Left lung (tissue), 10 donors: Measurements from ENCODE around the gene LRRC14B. TPM values are rescaled to one million over a fixed set of nuclear protein-coding genes. Genes with fewer than 3 reads are reported as not detected.

ENCODE experiments used
- ATAC-seq: fragments of 200-7000 bp; cut with Tn5 transposase; one replicate; pipeline ENCODE4 v1.9.1; 2020; ENCODE audit warnings: moderate library complexity
- DNase-seq, 4 donors: peaks; one replicate each; pipeline ENCODE4 v3.0.0-alpha.2; 2013 to 2020
- H3K27ac ChIP-seq, 2 donors: fragments of 200-600 bp; sonication (generic) in 1 of 2; one replicate each; pipeline versions ENCODE4 v1.5.0 to v1.8.0; 2020 to 2021
- H3K27me3 ChIP-seq, 2 donors: fragments of 200-600 bp; sonication (generic) in 1 of 2; one replicate each; pipeline versions ENCODE4 v1.5.0 to v1.8.0; 2020 to 2021
- H3K36me3 ChIP-seq, 2 donors: fragments of 200-600 bp; sonication (generic) in 1 of 2; one replicate each; pipeline versions ENCODE4 v1.5.0 to v1.8.0; 2020 to 2021
- H3K4me1 ChIP-seq, 2 donors: fragments of 200-600 bp; one replicate each; pipeline ENCODE4 v1.8.0; 2021
- H3K4me3 ChIP-seq, 2 donors: fragments of 200-600 bp; sonication (generic) in 1 of 2; one replicate each; pipeline versions ENCODE4 v1.5.0 to v1.8.0; 2020 to 2021; ENCODE audit warnings: mild to moderate bottlenecking in 1 of 2
- H3K9me3 ChIP-seq, 2 donors: fragments of 200-600 bp; sonication (generic) in 1 of 2; one replicate each; pipeline versions ENCODE4 v1.5.0 to v1.8.0; 2020 to 2021
- intact Hi-C, 2 donors: fragments of 100-400 bp; cut with DNase I; formaldehyde crosslinking; loops; one replicate each; pipeline versions ENCODE4 v1.11.2 to v1.14.2; 2022
- polyA plus RNA-seq, 6 donors: library from polyadenylated mRNA; unstranded; fragments of 120-200 nt; gene quantifications; one replicate each; pipeline ENCODE4 v1.2.1, GENCODE V29; 2013; ENCODE audit not compliant: insufficient read length in 6 of 6
- total RNA-seq, 2 donors: library from RNA; stranded (reverse); fragmentation: NEBNext Ultra II Directional; extraction: Animal tissue kit (Norgen Biotek cat#: 25700); gene quantifications; one replicate each; pipeline ENCODE4 v1.2.1, GENCODE V29; 2021
- TF ChIP-seq, protein P1 (sequence below), 2 donors: fragments of 200-600 bp; sonication (generic) in 1 of 2; IDR thresholded peaks; one replicate each; pipeline versions ENCODE4 v1.5.0 to v1.8.0; 2021; ENCODE audit warnings: antibody characterized with exemption in 2 of 2
- donor health status: DM: no; HTN: yes; CAD: no.
- donor health status: DM: no; HTN: no; CAD: no.

The LRRC14B gene
- total and polyA plus RNA-seq, 8 donors = 0.08 to 0.14 (median 0.11) TPM; not detected in 3

GRCh38 chr5:181160-181559, 10.1 kb upstream of the LRRC14B start:
- TF ChIP-seq, protein P1, sequence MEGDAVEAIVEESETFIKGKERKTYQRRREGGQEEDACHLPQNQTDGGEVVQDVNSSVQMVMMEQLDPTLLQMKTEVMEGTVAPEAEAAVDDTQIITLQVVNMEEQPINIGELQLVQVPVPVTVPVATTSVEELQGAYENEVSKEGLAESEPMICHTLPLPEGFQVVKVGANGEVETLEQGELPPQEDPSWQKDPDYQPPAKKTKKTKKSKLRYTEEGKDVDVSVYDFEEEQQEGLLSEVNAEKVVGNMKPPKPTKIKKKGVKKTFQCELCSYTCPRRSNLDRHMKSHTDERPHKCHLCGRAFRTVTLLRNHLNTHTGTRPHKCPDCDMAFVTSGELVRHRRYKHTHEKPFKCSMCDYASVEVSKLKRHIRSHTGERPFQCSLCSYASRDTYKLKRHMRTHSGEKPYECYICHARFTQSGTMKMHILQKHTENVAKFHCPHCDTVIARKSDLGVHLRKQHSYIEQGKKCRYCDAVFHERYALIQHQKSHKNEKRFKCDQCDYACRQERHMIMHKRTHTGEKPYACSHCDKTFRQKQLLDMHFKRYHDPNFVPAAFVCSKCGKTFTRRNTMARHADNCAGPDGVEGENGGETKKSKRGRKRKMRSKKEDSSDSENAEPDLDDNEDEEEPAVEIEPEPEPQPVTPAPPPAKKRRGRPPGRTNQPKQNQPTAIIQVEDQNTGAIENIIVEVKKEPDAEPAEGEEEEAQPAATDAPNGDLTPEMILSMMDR (IDR thresholded peaks at IDR 0.05) = no peak
- DNase-seq (peak in 1 of 4 donors; percentile 24), ATAC-seq (no peak)
- Histone ChIP-seq H3K36me3 (no peaks in the 10 kb centered on the region), H3K4me1 (no peaks in the 10 kb centered on the region), H3K4me3 (no peak overlapping the region), H3K9me3 (no peaks in the 10 kb centered on the region), H3K27ac (no peak overlapping the region), H3K27me3 (no peaks in the 10 kb centered on the region)
- intact Hi-C loops = no loop called here

DNA sequence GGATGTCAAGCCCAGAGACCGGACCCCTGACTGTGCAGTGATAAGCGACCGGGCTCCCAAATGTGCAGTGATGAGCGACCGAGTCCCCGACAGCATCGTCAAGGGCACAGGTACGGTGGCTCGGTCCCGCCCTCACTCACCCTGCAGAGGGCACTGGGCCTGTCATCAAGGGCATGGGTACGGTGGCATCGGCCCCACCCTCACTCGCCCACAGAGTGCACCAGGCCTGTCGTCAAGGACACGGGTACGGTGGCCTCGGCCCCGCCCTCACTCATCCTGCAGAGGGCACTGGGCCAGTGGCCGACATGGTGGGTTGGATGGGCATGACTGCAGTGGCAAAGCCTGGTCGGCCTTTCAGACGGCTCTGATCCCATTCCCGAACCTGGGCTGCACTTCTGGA, 9.7 kb upstream of the LRRC14B start:
- Histone ChIP-seq H3K27me3 (no peaks in the 10 kb centered on the region), H3K9me3 (no peaks in the 10 kb centered on the region), H3K36me3 (no peaks in the 10 kb centered on the region), H3K4me1 (no peaks in the 10 kb centered on the region), H3K27ac (no peak overlapping the region), H3K4me3 (no peak overlapping the region)
- peak in 1 of 4 donors; percentile 72 for DNase-seq
- no peak for ATAC-seq
- intact Hi-C loops = no loop called here
- TF ChIP-seq, protein P1 (IDR thresholded peaks at IDR 0.05) = no peak

DNA sequence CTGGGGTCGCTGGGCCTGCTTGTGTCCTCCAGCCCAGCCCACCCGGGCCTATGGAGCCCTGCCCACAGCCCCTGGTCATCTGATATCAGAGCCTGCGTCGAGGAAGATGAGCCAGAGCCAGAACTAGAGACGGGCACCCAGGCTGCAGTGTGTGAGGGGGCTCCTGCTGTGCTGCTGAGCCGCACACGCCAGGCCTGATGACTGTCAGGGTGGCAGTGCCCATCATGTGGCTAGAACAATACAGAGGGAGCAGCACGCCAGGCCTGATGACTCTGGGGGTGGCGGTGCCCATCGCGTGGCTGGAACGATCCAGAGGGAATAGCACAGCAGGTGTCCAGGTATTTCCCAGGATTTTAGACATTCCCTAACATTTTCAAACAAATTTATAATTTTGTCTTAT, 9.2 kb upstream of the LRRC14B start:
- no peaks in the 10 kb centered on the region for H3K36me3 ChIP-seq
- intact Hi-C loops = no loop called here
- no peaks in the 10 kb centered on the region for H3K4me1 ChIP-seq
- no peak for ATAC-seq
- TF ChIP-seq, protein P1 (IDR thresholded peaks at IDR 0.05) = no peak
- H3K27ac ChIP-seq = no peak overlapping the region
- H3K9me3 ChIP-seq = no peaks in the 10 kb centered on the region
- no peak overlapping the region for H3K4me3 ChIP-seq
- no peaks in the 10 kb centered on the region for H3K27me3 ChIP-seq
- peak in 1 of 4 donors; percentile 45 for DNase-seq

GRCh38 chr5:184471-184870, 6.8 kb upstream of the LRRC14B start:
- Histone ChIP-seq H3K4me3 (no peak overlapping the region), H3K27me3 (peaks cover 0 to 14% of the 10 kb centered on the region in 2 donors), H3K27ac (no peak overlapping the region), H3K4me1 (peaks cover 4 to 6% of the 10 kb centered on the region in 2 donors), H3K36me3 (no peaks in the 10 kb centered on the region), H3K9me3 (no peaks in the 10 kb centered on the region)
- ATAC-seq (no peak), DNase-seq (no peak)
- intact Hi-C loops = no loop called here
- TF ChIP-seq, protein P1 (IDR thresholded peaks at IDR 0.05) = no peak

DNA sequence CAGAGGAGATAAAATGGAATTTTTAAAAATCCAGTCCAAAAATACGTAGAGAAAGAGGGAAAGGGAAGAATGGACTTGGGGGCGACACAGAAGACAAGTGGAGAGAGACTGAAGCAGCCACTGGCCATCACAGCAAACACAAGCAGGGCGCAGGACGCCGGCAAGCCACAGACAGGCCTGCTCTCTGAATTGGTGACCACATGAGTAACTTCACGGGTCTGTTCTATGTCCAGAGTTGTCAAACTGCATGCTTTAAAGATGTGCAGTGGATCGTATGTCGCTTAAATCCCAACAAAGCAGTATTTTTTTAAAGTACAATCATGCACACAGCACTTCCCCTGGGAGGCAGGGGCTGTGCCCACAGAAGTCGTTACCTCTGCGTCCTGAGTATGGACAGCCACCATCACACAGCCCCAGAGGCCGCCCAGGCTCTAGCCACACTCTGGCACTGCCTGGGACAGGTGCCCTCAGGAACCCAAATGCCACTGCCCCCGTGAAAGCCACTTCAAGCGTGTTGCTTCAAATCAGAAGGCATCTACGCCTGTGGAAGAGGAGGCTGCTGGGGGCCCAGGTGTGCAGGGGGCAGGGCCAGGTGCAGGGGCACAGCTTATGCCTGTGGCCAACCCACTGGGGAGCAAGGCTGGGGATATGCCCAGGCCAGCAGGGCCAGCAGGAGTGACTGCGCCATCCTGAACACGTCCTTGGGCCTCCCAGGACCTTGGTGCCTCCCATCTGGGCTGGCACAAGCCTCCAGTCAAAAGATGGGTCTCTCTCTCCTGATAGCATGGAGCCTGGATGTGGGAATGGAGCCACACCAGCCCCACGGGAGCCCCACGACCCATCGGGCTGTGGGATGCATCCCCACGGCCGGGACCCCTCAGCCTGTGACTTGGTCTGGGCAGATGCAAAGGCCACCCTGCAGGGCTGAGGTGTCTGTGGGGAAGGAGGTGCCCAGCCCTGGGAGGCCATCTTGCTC, 5.9 kb upstream of the LRRC14B start:
- no peaks in the 10 kb centered on the region for H3K36me3 ChIP-seq
- no peaks in the 10 kb centered on the region for H3K9me3 ChIP-seq
- DNase-seq = peak in 1 of 4 donors; percentile 70
- H3K27ac ChIP-seq = no peak overlapping the region
- intact Hi-C loops = no loop called here
- peaks cover 4 to 6% of the 10 kb centered on the region in 2 donors for H3K4me1 ChIP-seq
- TF ChIP-seq, protein P1 (IDR thresholded peaks at IDR 0.05) = no peak
- no peak for ATAC-seq
- H3K4me3 ChIP-seq = no peak overlapping the region
- H3K27me3 ChIP-seq = peaks cover 0 to 15% of the 10 kb centered on the region in 2 donors
